Stomach smooth muscle (tissue), 2 donors: ENCODE measurements around the gene KCNH1.

ENCODE experiments used
- H3K27ac ChIP-seq: one replicate; pipeline ENCODE4 v1.7.0; 2013; ENCODE audit warnings: mild to moderate bottlenecking, low read length, inconsistent platforms
- H3K27me3 ChIP-seq, 2 donors: one replicate each; pipeline ENCODE4 v1.7.0; 2013; ENCODE audit warnings: low read length in 2 of 2; ENCODE audit not compliant: insufficient read depth in 2 of 2, control insufficient read depth in 1 of 2
- H3K36me3 ChIP-seq, 2 donors: one replicate each; pipeline ENCODE4 v1.7.0; 2013; ENCODE audit warnings: low read length in 2 of 2; ENCODE audit not compliant: control insufficient read depth in 2 of 2, insufficient read depth in 2 of 2
- H3K4me1 ChIP-seq: one replicate; pipeline ENCODE4 v1.7.0; 2013; ENCODE audit warnings: low read length; ENCODE audit not compliant: control insufficient read depth, insufficient read depth
- H3K4me3 ChIP-seq, 2 donors: one replicate each; pipeline ENCODE4 v1.7.0; 2013; ENCODE audit warnings: low read length in 2 of 2
- H3K9ac ChIP-seq, 2 donors: one replicate each; pipeline ENCODE4 v1.7.0; 2013; ENCODE audit warnings: low read length in 2 of 2, mild to moderate bottlenecking in 1 of 2
- H3K9me3 ChIP-seq, 2 donors: one replicate each; pipeline ENCODE4 v1.7.0; 2013; ENCODE audit warnings: low read length in 2 of 2; ENCODE audit not compliant: control insufficient read depth in 2 of 2
- donor health status: healthy.
- donor health status: Pancreatic carcinoma.

KCNH1 gene

DNA sequence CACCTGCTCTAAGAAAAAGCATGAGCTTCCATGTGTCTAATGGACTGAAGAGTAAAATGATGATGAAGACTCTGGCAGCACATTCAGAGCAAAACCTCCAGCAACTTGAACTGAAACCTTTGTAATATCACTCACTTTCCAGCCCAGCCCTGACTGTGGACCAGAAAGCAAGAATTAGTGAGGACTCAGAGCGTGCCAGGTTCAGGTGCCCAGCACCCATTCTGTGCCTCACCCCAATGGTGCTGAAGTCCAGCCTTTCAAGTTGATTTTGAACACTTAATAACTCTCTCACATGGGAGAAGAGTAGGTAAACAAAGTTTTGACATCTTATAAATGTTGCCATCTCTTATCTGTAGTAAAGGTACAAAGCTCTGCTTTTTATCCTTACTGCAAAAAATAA lies 350.0 kb downstream of the KCNH1 start:
- no peaks in the 10 kb centered on the region for H3K27me3 ChIP-seq
- no peak overlapping the region for H3K9ac ChIP-seq
- H3K4me3 ChIP-seq = no peak overlapping the region
- H3K27ac ChIP-seq = no peak overlapping the region
- H3K4me1 ChIP-seq = no peaks in the 10 kb centered on the region
- H3K9me3 ChIP-seq = no peaks in the 10 kb centered on the region
- H3K36me3 ChIP-seq = no peaks in the 10 kb centered on the region

GRCh38 chr1:210781652-210782051 lies 352.3 kb downstream of the KCNH1 start:
- no peak overlapping the region for H3K4me3 ChIP-seq
- no peak overlapping the region for H3K9ac ChIP-seq
- H3K9me3 ChIP-seq = no peaks in the 10 kb centered on the region
- H3K27ac ChIP-seq = no peak overlapping the region
- no peaks in the 10 kb centered on the region for H3K36me3 ChIP-seq
- no peaks in the 10 kb centered on the region for H3K4me1 ChIP-seq
- no peaks in the 10 kb centered on the region for H3K27me3 ChIP-seq

GRCh38 chr1:210779269-210779668 lies 354.7 kb downstream of the KCNH1 start:
- Histone ChIP-seq H3K4me3 (no peak overlapping the region), H3K9me3 (no peaks in the 10 kb centered on the region), H3K4me1 (no peaks in the 10 kb centered on the region), H3K36me3 (no peaks in the 10 kb centered on the region), H3K9ac (no peak overlapping the region), H3K27me3 (no peaks in the 10 kb centered on the region), H3K27ac (no peak overlapping the region)

- no peak overlapping the region for H3K9ac ChIP-seq
- H3K9me3 ChIP-seq = no peaks in the 10 kb centered on the region
- no peak overlapping the region for H3K4me3 ChIP-seq
- H3K27me3 ChIP-seq = no peaks in the 10 kb centered on the region
- H3K36me3 ChIP-seq = no peaks in the 10 kb centered on the region
- H3K27ac ChIP-seq = no peak overlapping the region
- H3K4me1 ChIP-seq = no peaks in the 10 kb centered on the region
Observed at GRCh38 chr1:210777914-210778313, 356.0 kb downstream of the KCNH1 start.

DNA sequence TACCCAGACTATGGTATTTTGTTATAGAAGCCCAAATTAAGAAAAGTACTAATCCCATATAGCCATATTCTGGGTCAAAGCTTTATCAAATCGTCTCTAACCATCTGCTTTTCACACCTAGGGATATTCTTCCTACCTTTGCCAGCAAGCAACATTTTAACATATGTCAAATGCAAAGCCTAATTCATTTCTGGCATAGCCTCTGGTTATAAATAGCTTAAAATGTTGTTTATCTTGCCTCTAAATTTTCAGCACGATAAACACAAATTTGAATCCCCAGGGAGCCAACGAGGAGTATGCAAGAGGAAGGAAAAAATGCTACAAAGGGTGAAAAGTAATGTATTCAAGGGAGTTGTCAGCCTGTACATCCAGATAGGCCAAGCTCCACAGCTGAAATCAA lies 357.2 kb downstream of the KCNH1 start:
- Histone ChIP-seq H3K27me3 (no peaks in the 10 kb centered on the region), H3K4me3 (no peak overlapping the region), H3K4me1 (no peaks in the 10 kb centered on the region), H3K9ac (no peak overlapping the region), H3K9me3 (no peaks in the 10 kb centered on the region), H3K27ac (no peak overlapping the region), H3K36me3 (no peaks in the 10 kb centered on the region)

GRCh38 chr1:210775289-210775688 lies 358.7 kb downstream of the KCNH1 start:
- H3K4me3 ChIP-seq = no peak overlapping the region
- H3K36me3 ChIP-seq = no peaks in the 10 kb centered on the region
- H3K9me3 ChIP-seq = no peaks in the 10 kb centered on the region
- no peaks in the 10 kb centered on the region for H3K4me1 ChIP-seq
- no peak overlapping the region for H3K27ac ChIP-seq
- no peak overlapping the region for H3K9ac ChIP-seq
- H3K27me3 ChIP-seq = no peaks in the 10 kb centered on the region

DNA sequence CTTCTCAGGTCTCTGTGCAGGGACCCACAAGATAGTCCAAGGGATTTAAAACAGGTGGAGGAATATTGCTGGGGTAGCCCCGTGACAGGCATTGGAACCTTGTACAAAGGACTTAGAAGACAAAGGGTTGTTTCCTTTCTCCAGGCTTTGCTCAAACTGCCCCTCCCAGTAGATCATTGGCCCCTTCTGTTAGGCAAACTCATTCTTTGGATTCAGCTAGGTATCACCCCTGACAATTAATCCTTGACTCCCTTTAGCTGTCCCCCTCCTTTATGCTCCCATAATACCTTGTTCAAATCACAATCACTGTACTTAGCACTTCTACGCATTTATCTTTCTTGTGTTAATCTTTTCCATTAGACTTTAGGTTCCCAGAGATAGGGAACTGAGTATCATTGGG lies 360.5 kb downstream of the KCNH1 start:
- H3K4me1 ChIP-seq = no peaks in the 10 kb centered on the region
- no peak overlapping the region for H3K4me3 ChIP-seq
- no peak overlapping the region for H3K9ac ChIP-seq
- no peaks in the 10 kb centered on the region for H3K27me3 ChIP-seq
- no peak overlapping the region for H3K27ac ChIP-seq
- H3K9me3 ChIP-seq = no peaks in the 10 kb centered on the region
- H3K36me3 ChIP-seq = no peaks in the 10 kb centered on the region

DNA sequence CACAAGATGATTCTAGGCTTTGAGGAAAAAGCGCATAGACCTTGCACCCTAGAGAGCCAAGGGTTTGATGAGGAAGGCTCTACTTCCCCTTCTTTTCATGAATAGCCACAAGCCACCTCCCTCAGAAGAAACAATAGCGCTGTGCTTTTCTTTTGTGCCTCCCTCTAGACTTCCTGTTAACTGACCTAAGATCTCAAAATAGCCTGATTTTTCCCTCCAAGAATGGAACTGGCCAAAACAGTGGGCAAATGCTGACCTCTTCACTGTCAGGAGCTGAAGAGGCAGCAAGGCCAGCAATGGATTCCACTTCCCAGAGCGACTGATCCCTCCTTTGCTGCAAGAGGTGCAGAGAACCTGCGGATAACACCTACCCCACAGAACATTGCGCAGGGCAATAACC lies 362.8 kb downstream of the KCNH1 start:
- Histone ChIP-seq H3K9ac (no peak overlapping the region), H3K4me1 (no peaks in the 10 kb centered on the region), H3K27ac (no peak overlapping the region), H3K27me3 (no peaks in the 10 kb centered on the region), H3K36me3 (no peaks in the 10 kb centered on the region), H3K4me3 (no peak overlapping the region), H3K9me3 (no peaks in the 10 kb centered on the region)

DNA sequence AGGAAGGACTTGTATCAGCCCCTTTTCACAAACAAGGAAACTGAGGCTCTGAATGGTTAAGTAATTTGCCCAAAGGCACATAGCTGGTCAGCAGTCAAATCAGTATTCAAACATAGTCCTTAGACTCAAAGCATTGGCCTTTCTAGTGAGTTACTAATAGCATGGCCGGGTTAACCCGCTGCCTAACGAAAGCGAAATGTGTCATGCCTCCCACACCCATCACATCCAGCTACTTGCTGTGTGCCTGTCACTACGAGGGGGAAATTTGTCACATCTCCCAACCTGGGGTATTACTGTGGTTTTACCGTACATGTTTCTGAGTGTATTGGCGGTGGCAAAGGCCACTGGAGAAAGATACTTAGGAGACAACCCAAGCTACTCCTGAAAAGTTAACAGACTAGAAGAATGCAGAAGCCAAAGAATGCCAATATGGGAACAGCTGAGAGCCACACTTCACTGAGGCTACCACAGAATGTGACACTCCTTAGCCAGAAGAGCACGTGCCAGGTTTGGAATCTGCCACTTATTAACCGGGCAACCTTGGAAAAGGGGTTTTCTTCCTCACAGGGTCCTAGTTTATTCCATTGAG lies 363.5 kb downstream of the KCNH1 start:
- Histone ChIP-seq H3K36me3 (no peaks in the 10 kb centered on the region), H3K4me3 (no peak overlapping the region), H3K9ac (no peak overlapping the region), H3K27ac (no peak overlapping the region), H3K27me3 (no peaks in the 10 kb centered on the region), H3K9me3 (no peaks in the 10 kb centered on the region), H3K4me1 (no peaks in the 10 kb centered on the region)

GRCh38 chr1:210769473-210769872 lies 364.5 kb downstream of the KCNH1 start:
- Histone ChIP-seq H3K4me1 (no peaks in the 10 kb centered on the region), H3K9ac (no peak overlapping the region), H3K27me3 (no peaks in the 10 kb centered on the region), H3K9me3 (no peaks in the 10 kb centered on the region), H3K36me3 (no peaks in the 10 kb centered on the region), H3K4me3 (no peak overlapping the region), H3K27ac (no peak overlapping the region)

DNA sequence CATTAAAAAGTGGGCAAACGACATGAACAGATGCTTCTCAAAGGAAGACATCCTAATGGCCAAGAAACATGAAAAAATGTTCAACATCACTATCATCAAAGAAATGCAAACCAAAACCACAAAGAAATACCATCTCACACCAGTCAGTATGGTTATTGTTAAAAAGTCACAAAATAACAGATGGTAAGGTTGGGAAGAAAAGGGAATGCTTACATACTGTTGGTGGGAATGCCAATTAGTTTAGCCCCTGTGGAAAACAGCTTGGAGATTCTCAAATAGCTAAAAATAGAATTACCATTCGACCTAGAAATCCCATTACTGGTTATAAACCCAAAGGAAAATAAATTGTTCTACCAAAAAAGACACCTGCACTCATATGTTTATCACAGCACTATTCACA lies 369.4 kb downstream of the KCNH1 start:
- Histone ChIP-seq H3K9me3 (peaks cover 3 to 7% of the 10 kb centered on the region in 2 donors), H3K9ac (no peak overlapping the region), H3K27me3 (no peaks in the 10 kb centered on the region), H3K27ac (no peak overlapping the region), H3K4me3 (no peak overlapping the region), H3K36me3 (no peaks in the 10 kb centered on the region), H3K4me1 (no peaks in the 10 kb centered on the region)
